Coronary artery (tissue), 2 donors: ENCODE measurements around the gene SIX6.

Source experiments
- DNase-seq: peaks from one replicate; pipeline ENCODE4 v3.0.0-alpha.2; 2017; ENCODE audit warnings: low spot score
- H3K27ac ChIP-seq, 2 donors: fragments of 200-600 bp; sonication (generic); one replicate each; pipeline ENCODE4 v1.5.1; 2016 to 2019
- H3K4me3 ChIP-seq: fragments of 200-600 bp; sonication (generic); 2 replicates; pipeline ENCODE4 v1.5.1; 2016; ENCODE audit warnings: mild to moderate bottlenecking, moderate library complexity
- TF ChIP-seq, protein P1 (sequence below): fragments of 200-600 bp; sonication (generic); IDR thresholded peaks from one replicate; pipeline ENCODE4 v1.5.1; 2019; ENCODE audit warnings: antibody characterized with exemption

SIX6 gene

DNA sequence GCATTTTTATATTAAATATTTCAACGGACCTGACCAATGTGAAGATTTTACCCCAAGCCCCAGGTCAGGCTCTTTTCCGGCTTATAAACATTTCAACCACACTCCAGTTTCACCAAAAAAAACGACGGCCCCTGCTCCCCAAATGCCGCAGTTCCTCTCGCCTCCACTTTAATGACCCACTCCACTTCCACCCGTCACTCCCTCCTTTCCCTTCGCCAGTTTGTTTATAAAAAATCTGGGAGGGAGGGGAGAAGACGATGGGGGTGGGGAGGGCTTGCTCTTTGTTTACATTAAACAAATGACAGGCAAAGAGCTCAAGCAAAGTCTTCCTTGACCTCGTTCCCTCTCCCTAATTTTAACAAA is 5.4 kb downstream of the SIX6 start:
- no peak overlapping the region for H3K27ac ChIP-seq
- DNase-seq: no peak
- H3K4me3 ChIP-seq: peak overlapping the region; percentile 66
- TF ChIP-seq, protein P1, sequence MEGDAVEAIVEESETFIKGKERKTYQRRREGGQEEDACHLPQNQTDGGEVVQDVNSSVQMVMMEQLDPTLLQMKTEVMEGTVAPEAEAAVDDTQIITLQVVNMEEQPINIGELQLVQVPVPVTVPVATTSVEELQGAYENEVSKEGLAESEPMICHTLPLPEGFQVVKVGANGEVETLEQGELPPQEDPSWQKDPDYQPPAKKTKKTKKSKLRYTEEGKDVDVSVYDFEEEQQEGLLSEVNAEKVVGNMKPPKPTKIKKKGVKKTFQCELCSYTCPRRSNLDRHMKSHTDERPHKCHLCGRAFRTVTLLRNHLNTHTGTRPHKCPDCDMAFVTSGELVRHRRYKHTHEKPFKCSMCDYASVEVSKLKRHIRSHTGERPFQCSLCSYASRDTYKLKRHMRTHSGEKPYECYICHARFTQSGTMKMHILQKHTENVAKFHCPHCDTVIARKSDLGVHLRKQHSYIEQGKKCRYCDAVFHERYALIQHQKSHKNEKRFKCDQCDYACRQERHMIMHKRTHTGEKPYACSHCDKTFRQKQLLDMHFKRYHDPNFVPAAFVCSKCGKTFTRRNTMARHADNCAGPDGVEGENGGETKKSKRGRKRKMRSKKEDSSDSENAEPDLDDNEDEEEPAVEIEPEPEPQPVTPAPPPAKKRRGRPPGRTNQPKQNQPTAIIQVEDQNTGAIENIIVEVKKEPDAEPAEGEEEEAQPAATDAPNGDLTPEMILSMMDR: no peak

DNA sequence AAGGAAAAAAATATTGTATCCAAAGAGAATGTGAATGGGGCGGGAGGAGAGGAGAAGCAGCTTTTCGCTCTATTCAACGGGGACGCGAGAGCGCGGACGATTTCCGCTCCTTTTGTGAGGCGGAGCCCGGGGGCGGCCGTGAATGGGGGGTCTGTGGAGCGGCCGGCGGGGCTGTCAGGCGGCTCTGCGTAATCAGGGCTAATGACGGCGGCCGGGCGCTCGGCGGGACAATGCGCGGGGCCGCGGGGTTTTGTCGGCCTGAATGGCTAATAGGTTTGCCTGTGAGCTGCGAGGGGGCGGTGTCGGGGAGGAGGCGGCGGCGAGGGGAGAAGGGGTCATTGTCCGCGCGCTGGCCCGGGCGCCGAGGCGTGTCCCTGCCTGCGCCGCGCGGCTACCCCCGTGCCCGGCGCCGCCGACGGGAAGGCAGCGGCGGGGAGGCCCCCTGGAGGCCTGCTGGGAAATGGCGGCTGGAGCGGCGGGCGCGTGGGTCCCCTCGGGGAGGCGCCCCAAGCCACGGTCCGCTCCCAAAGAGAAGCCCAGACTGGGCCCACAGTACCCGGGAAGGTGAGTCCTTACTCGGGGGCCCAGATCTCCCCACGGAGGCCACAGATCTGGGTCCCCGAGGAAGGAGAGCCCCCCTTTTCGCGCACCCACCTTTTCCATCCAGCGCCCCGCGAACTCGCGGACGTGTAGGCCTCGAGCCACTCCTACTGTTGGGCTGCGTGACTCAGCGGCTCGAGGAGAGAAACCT is 6.0 kb downstream of the SIX6 start:
- DNase-seq: no peak
- Histone ChIP-seq H3K4me3 (peak overlapping the region; percentile 66), H3K27ac (no peak overlapping the region)
- TF ChIP-seq, protein P1: no peak

DNA sequence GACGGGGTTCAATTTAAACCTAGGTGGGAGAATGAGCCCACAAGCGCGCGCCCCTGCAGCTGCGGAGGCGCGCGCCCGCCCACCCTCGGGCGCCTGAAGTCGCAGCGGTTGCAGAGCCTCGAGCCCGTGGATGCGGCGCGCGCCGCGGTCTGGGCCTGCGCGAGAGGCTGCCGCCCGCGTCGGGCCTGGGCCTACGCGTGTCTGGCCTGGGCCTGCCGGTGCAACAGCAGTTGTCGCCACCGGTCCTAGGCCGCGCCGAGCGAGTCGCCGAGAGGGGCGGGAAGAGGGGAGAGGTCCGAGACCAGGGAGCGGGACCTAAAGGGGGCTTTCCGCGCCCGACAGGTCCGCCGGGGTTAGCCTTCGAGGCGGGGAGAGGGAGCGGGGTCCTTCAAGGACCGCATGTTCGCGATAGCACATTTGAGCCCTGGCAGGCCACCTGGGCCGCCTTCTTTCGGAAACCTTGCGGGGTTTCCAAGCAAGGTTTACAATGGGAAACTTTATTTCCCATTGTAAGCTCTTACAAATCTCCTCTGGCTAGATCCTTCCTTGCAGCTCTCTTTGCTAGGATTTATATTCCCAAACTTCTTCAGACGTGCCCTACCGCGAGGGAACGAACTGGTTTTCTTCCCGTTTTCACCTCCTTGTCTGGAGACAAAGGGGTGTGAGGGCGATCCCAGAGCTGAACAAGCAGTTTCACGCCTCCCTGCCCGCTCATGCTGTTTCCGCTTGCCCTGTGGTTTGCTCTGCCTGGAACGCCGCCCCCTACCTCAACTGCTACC is 6.8 kb downstream of the SIX6 start:
- no peak for DNase-seq
- TF ChIP-seq, protein P1: no peak
- Histone ChIP-seq H3K4me3 (peak overlapping the region; percentile 66), H3K27ac (no peak overlapping the region)

DNA sequence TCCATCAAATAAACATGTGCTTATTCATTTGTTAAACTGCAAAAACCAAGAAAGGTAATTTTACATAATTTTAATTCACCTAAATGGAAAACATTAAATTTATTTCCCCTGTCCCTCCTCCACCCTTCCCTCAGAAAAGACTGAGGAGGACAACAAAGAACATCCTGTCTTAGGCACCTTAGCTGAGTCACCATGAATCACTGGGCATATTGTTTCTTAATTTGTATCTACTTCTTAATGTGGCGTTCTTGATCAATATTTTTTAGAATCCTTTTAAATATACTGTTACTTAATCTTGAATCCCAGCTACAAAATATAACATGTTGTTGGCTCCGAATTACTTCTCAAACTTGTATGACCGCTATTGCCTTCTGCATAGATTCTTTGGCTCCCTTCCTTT is 23.5 kb downstream of the SIX6 start:
- H3K4me3 ChIP-seq: no peak overlapping the region
- no peak overlapping the region for H3K27ac ChIP-seq
- no peak for DNase-seq
- TF ChIP-seq, protein P1: no peak

DNA sequence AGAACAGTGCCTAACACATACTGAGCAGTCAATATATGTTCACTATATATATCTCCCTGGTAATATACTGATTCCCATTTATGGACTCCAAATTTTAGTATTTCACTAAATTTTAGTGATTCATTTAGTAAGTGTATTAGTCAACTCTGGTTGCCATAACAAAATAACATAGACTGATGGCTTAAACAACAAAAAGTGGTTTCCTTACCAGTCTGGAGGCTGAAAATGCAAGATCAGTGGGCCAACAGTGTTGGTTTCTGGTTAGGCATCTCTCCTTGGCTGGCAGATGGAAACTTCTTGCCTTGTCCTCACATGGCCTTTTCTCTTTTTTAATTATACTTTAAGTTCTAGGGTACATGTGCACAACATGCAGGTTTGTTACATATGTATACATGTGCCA is 28.7 kb downstream of the SIX6 start:
- TF ChIP-seq, protein P1: no peak
- no peak overlapping the region for H3K27ac ChIP-seq
- H3K4me3 ChIP-seq: no peak overlapping the region
- DNase-seq: no peak

DNA sequence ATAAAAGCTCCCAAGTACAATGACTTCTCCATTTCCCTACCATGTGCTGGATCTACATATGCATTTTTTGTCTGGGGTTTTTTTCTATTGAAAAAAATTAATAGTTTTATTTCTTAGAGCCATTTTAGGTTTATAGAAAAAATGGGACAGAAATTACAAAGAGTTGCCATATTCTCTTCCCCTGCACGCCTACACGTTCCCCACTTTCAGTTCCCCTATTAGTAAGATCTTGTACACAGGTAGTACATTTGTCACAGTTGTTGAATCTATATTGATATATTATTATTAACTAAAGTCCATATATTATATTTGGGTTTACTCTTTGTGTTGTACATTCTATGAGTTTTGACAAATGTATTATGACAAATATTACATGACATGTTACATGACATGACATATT is 35.7 kb downstream of the SIX6 start:
- TF ChIP-seq, protein P1: no peak
- DNase-seq: no peak
- Histone ChIP-seq H3K27ac (no peak overlapping the region), H3K4me3 (no peak overlapping the region)

DNA sequence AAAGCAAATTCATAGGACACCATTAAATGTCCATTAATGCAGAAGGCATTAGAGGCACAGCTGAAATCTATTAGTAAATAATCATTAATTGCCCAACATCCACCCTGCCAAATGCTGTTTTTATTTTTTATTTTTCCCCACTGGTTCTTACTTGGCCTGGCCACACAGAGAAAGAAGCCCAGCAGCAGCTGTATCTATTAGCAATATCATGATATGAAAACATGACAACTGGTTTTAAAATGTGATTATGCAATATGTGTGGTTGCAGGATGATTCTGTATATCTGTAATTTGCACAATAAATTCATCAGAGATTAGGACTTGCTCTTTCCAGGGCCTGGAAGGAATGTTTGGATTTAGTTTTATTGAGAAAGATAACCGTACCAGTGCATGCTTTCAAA is 44.9 kb downstream of the SIX6 start:
- H3K27ac ChIP-seq: no peak overlapping the region
- no peak for DNase-seq
- no peak overlapping the region for H3K4me3 ChIP-seq
- TF ChIP-seq, protein P1: no peak
